IMR-90 (cell line): Measurements from ENCODE around the gene LSMEM2. TPM values are rescaled to one million over a fixed set of nuclear protein-coding genes. Genes with fewer than 3 reads are reported as not detected.

ENCODE experiments used
- CEBPB ChIP-seq: IDR thresholded peaks from 2 replicates; pipeline ENCODE4 v1.6.1; 2012; ENCODE audit warnings: low read depth, low read length, improper control_type of control experiment
- CHD1 ChIP-seq: IDR thresholded peaks from 2 replicates; pipeline ENCODE4 v1.6.1; 2012; ENCODE audit warnings: low read depth, low read length, improper control_type of control experiment
- MAZ ChIP-seq: IDR thresholded peaks from 2 replicates; pipeline ENCODE4 v1.6.1; 2012; ENCODE audit warnings: low read depth, mild to moderate bottlenecking, low read length, improper control_type of control experiment, moderate library complexity, borderline replicate concordance
- RCOR1 ChIP-seq: IDR thresholded peaks from 2 replicates; pipeline ENCODE4 v1.6.1; 2012; ENCODE audit warnings: mild to moderate bottlenecking, low read length, improper control_type of control experiment; ENCODE audit not compliant: insufficient replicate concordance
- SMC3 ChIP-seq: fragments of 150-350 bp; IDR thresholded peaks from 2 replicates; pipeline ENCODE4 v1.6.1; 2016; ENCODE audit warnings: low read depth, mild to moderate bottlenecking, antibody characterized with exemption, low read length, moderate library complexity
- polyA plus RNA-seq, 3 experiments: library from polyadenylated mRNA; depleted of rRNA; stranded (reverse); fragments of >200 nt; gene quantifications; 2 replicates each; pipeline ENCODE4 v1.2.3, GENCODE V29; 2012; ENCODE audit warnings: low replicate concordance in 1 of 3
- total RNA-seq: library from RNA; depleted of rRNA; stranded (reverse); fragments of >200 nt; gene quantifications from 2 replicates; pipeline ENCODE4 v1.2.3, GENCODE V29; 2012

The LSMEM2 gene
- total and polyA plus RNA-seq, 2 of the 4 experiments (the other 2 are of a cell fraction) = under 0.01 TPM; not detected in 1

DNA sequence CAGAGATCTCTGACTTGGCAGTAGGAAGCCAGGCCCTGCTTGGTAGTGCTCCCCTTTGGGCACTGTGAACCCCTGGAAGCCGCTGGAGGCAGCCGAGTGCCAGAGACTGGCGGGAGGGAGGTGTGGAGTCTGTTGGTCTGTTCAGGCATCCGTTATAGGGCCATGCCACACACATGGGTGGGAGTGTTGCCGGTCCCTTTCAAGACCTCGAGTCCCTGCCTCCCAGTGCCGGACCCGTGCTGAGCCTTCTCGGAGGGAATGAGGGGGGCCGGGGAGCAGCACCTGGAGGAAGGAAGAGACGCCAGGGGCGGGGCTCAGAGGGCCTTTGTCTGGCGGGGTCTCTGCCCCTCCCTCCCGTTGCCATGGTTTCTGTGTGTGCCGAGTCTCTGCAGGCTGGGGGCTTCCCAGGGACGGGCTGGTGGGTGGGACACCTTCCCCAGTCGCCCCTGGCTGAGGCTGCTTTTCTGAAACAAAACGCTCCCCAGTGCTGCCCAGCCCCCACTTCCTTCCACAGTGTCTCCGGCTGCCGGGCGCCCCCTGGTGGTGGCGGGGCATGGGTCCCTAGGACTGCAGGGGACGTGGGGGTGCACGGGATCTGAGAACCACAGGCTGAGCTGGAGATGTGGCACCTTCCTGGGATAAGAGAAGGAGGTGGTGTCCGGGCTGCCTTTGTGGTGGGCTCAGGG, 32.9 kb upstream of the LSMEM2 start (continued):
- TF ChIP-seq MAZ = peak; percentile 80
- TF ChIP-seq RCOR1 = no peak
- peak; percentile 88 for TF ChIP-seq SMC3
- TF ChIP-seq CEBPB = no peak
- TF ChIP-seq CHD1 = no peak
